Measurements from ENCODE around the gene USP9Y. TPM values are rescaled to one million over a fixed set of nuclear protein-coding genes. Genes with fewer than 3 reads are reported as not detected.

USP9Y gene
- total RNA-seq, 4 donors from 2014 or later: 0.07 to 35.6 (median 32.7) TPM; not detected in 1

- H3K4me3 ChIP-seq: no peak overlapping the region
- H3K36me3 ChIP-seq: no peaks in the 10 kb centered on the region
- H3K27ac ChIP-seq: no peak overlapping the region
- TF ChIP-seq POLR2AphosphoS5 (IDR thresholded peaks at IDR 0.05): no peak
- no peak for TF ChIP-seq EP300 (IDR thresholded peaks at IDR 0.05)
- no peak for TF ChIP-seq POLR2A (IDR thresholded peaks at IDR 0.05)
- no peak for TF ChIP-seq CTCF (IDR thresholded peaks at IDR 0.05)
- no peaks in the 10 kb centered on the region for H3K27me3 ChIP-seq
- no peaks in the 10 kb centered on the region for H3K9me3 ChIP-seq
- WGBS, 2 donors (ENCODE audit: low coverage in 1 of 2): no CpG with 5 or more reads among the region's 2 CpGs
- H3K4me1 ChIP-seq: no peaks in the 10 kb centered on the region
- no peak for ATAC-seq
These were observed 166.9 kb downstream of the USP9Y start for GRCh38 chrY:12867960-12868359.

- TF ChIP-seq CTCF (IDR thresholded peaks at IDR 0.05): no peak
- TF ChIP-seq POLR2A (IDR thresholded peaks at IDR 0.05): no peak
- TF ChIP-seq EP300 (IDR thresholded peaks at IDR 0.05): no peak
- TF ChIP-seq POLR2AphosphoS5 (IDR thresholded peaks at IDR 0.05): no peak
- Histone ChIP-seq H3K27ac (no peak overlapping the region), H3K4me3 (no peak overlapping the region), H3K27me3 (no peaks in the 10 kb centered on the region), H3K36me3 (no peaks in the 10 kb centered on the region), H3K4me1 (no peaks in the 10 kb centered on the region), H3K9me3 (no peaks in the 10 kb centered on the region)
- no peak for ATAC-seq
These were observed 195.9 kb downstream of the USP9Y start for GRCh38 chrY:12896973-12897372.

GRCh38 chrY:12898604-12899003, 197.6 kb downstream of the USP9Y start:
- no peak overlapping the region for H3K27ac ChIP-seq
- 13% methylated on average over 1 of the region's 2 CpGs; no CpG with 5 or more reads in 1 of the 2 donors for WGBS, 2 donors (ENCODE audit: low coverage in 1 of 2)
- no peak overlapping the region for H3K4me3 ChIP-seq
- no peaks in the 10 kb centered on the region for H3K27me3 ChIP-seq
- no peaks in the 10 kb centered on the region for H3K9me3 ChIP-seq
- no peaks in the 10 kb centered on the region for H3K4me1 ChIP-seq
- no peaks in the 10 kb centered on the region for H3K36me3 ChIP-seq
- TF ChIP-seq EP300 (IDR thresholded peaks at IDR 0.05) (no peak), CTCF (IDR thresholded peaks at IDR 0.05) (no peak), POLR2A (IDR thresholded peaks at IDR 0.05) (no peak), POLR2AphosphoS5 (IDR thresholded peaks at IDR 0.05) (no peak)
- no peak for ATAC-seq

- no peak for TF ChIP-seq EP300 (IDR thresholded peaks at IDR 0.05)
- no peak for TF ChIP-seq CTCF (IDR thresholded peaks at IDR 0.05)
- no peak for TF ChIP-seq POLR2AphosphoS5 (IDR thresholded peaks at IDR 0.05)
- no peak for TF ChIP-seq POLR2A (IDR thresholded peaks at IDR 0.05)
- Histone ChIP-seq H3K36me3 (no peaks in the 10 kb centered on the region), H3K4me1 (peaks cover 0 to 30% (median 0%) of the 10 kb centered on the region in 3 donors), H3K4me3 (peak within 1 kb of the TSS; percentile 62 to 96), H3K9me3 (no peaks in the 10 kb centered on the region), H3K27me3 (no peaks in the 10 kb centered on the region), H3K27ac (peak within 1 kb of the TSS in 2 of 4 donors; percentile 93 to 98)
- 0% methylated on average over 15 of the region's 54 CpGs; no CpG with 5 or more reads in 1 of the 2 donors for WGBS, 2 donors (ENCODE audit: low coverage in 1 of 2)
- no peak for ATAC-seq
These were observed 203.8 kb downstream of the USP9Y start, which contains the start of gene DDX3Y for GRCh38 chrY:12904618-12905516. Gene DDX3Y, plus strand, starts transcription at chrY:12904868. Its CDS starts 69 bp downstream, at chrY:12904937.

- Histone ChIP-seq H3K4me1 (peaks cover 0 to 36% (median 0%) of the 10 kb centered on the region in 3 donors), H3K27ac (peak overlapping the region in 2 of 4 donors; percentile 93 to 98), H3K4me3 (peak overlapping the region; percentile 62 to 96), H3K27me3 (no peaks in the 10 kb centered on the region), H3K9me3 (no peaks in the 10 kb centered on the region), H3K36me3 (peaks cover 0 to under 1% of the 10 kb centered on the region in 2 donors)
- WGBS, 2 donors (ENCODE audit: low coverage in 1 of 2): no CpG with 5 or more reads among the region's 19 CpGs
- no peak for ATAC-seq
- TF ChIP-seq CTCF (IDR thresholded peaks at IDR 0.05) (no peak), POLR2AphosphoS5 (IDR thresholded peaks at IDR 0.05) (no peak), POLR2A (IDR thresholded peaks at IDR 0.05) (no peak), EP300 (IDR thresholded peaks at IDR 0.05) (no peak)
These were observed 204.5 kb downstream of the USP9Y start for GRCh38 chrY:12905517-12905872.

Measured in gastroesophageal sphincter (tissue), 4 donors.